ENCODE measurements around the gene QPRT.
"Not testable (repeated sequence)": the region's sequence is repeated elsewhere in the genome, so short reads cannot be mapped to it uniquely, and the experiment has no call there.

The QPRT gene

DNA sequence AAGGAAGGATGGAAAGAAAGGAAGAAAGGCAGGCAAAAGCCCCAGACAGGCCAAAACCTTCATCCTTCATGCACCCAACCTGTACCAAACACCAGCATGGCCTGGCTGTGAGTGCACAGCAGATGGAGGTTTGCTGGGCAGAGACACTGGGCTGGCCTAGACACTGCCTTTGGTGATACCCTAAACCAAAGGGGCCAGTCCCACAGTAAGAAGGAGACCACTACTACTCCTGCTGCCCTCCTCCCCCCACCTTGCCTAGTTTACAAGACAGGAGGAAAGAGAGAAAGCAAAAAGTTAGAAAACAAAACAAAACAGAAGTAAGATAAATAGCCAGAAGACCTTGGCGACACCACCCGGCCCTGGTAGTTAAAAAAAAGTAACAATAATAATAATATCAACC is 19.1 kb downstream of the QPRT start:
- H3K27ac ChIP-seq (ENCODE audit: low read length), result no peak overlapping the region
- H3K36me3 ChIP-seq (ENCODE audit: insufficient read depth, low read depth, low read length), result peaks cover 16% of the 10 kb centered on the region
- no peak overlapping the region for H3K9ac ChIP-seq (ENCODE audit: low read depth, low read length)
- H3K4me3 ChIP-seq (ENCODE audit: low read length), result no peak overlapping the region
- H3K4me1 ChIP-seq (ENCODE audit: insufficient read depth, low read length), result no peaks in the 10 kb centered on the region
- no peaks in the 10 kb centered on the region for H3K27me3 ChIP-seq (ENCODE audit: insufficient read depth, low read length)
- H3K9me3 ChIP-seq (ENCODE audit: insufficient read depth, low read depth, low read length), result no peaks in the 10 kb centered on the region

DNA sequence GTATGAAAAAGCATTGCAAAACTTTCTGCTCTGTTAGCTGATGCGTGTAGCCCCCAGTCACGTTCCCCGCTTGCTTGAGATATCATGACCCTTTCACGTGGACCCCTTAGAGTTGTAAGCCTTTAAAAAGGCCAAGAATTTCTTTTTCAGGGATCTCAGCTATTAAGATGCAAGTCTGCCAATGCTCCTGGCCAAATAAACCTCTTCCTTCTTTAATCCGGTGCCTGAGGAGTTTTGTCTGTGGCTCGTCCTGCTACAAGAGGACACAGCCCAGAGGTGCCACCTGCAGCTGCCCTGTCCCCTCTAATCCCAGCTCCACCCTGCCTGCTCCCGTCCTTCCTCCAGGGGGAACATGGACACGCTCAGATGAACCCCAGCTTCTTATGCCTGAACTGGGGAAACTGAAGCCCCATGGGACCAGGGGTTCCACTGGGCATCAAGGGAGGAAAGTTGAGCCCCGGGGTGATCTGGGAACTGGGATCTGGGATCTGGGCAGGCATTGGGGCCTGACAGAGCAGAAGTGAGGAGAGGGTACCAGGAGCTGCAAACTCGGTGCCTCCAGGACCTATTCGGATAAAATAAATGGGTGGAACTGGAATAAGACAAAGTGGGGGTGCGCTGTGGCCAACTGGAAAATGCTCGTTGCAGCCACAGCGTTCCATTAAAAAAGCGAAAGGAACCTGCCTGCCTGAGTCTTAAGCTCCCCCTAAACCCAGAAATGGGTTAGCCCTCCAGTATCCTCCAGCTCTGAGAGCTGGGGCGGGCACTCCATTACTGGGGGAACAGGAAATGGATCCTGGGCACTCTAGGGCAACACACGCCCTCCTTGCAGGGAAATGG is 19.7 kb downstream of the QPRT start:
- Histone ChIP-seq H3K9me3 (ENCODE audit: insufficient read depth, low read depth, low read length) (no peaks in the 10 kb centered on the region), H3K27me3 (ENCODE audit: insufficient read depth, low read length) (no peaks in the 10 kb centered on the region), H3K27ac (ENCODE audit: low read length) (no peak overlapping the region), H3K4me3 (ENCODE audit: low read length) (no peak overlapping the region), H3K4me1 (ENCODE audit: insufficient read depth, low read length) (no peaks in the 10 kb centered on the region), H3K9ac (ENCODE audit: low read depth, low read length) (no peak overlapping the region), H3K36me3 (ENCODE audit: insufficient read depth, low read depth, low read length) (peaks cover 16% of the 10 kb centered on the region)

DNA sequence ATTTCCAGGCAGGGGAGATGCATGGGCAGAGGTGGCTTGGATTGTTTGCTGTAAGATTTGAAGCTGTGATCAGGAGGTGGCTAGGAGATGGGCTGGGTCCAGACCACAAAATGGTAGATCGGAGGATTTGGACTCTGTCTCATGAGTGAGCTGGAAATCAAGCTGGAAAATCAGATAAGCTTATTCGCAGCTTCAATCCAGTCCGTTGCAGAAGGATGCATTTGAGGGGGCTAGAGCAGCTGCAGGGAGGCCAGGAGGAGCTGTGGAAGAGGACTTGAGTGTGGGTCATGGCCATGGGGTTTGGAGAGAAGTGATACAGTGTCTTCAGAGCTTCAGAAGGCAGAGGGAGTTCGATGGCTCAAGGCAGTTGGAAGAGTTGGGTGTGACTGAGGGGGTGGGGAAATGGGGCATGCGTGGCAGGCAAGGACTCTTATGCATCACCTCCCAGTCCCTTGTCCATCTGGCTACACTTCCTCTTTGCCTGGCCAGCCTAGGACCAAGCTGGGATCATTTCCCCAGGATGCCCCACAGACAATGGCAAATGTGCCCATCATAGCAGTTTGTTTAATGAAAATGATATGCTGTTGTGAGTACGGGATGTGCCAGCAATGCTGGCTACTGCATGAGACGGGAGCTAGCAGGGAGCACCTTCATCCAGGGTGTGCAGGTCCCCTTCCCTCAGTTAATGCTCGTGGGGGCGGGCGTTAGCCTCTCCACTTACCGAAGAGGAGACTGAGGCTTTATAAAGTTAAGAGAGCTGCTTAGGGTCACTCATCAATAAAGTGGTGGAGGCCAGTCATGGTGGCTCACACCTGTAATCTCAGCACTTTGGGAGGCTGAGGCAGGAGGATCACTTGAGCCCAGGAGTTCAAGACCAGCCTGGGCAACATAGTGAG is 20.6 kb downstream of the QPRT start:
- no peak overlapping the region for H3K4me3 ChIP-seq (ENCODE audit: low read length)
- no peaks in the 10 kb centered on the region for H3K9me3 ChIP-seq (ENCODE audit: insufficient read depth, low read depth, low read length)
- H3K36me3 ChIP-seq (ENCODE audit: insufficient read depth, low read depth, low read length), result peaks cover 16% of the 10 kb centered on the region
- no peak overlapping the region for H3K27ac ChIP-seq (ENCODE audit: low read length)
- no peaks in the 10 kb centered on the region for H3K27me3 ChIP-seq (ENCODE audit: insufficient read depth, low read length)
- no peaks in the 10 kb centered on the region for H3K4me1 ChIP-seq (ENCODE audit: insufficient read depth, low read length)
- H3K9ac ChIP-seq (ENCODE audit: low read depth, low read length), result no peak overlapping the region

DNA sequence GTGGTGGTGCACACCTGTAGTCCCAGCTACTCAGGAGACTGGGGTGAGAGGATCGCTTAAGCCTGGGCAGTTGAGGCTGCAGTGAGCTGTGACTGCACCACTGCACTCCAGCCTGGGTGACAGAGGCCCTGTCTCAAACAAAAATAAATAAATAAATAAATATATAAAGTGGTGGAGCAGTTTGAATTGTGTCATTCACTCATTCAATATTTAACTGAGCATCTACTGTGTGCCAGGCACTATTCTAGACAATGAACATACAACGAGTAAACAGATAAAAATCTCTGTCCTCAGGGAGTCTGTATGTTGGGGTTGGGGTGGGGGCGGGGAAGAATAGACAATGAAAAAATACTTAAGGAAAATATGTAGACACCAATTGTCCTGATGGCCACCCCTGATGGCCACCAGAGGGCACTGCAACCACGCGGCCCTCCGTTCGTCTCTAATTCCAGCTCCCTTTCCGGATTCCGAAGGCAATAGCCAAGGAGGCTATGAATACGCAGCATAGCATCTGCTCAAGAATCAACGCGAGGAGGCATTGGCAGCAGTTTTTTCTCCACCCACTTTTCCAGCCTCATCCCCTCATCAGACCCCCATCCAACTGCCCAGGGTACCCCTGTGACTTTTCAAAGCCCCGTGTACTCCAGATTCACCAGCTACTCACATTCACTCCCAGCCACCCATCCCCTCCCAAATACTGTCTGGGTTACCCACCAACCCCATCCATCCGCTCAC is 21.4 kb downstream of the QPRT start:
- H3K4me3 ChIP-seq (ENCODE audit: low read length), result peak overlapping the region; percentile 51; the same call in 1 of the 2 replicates
- no peaks in the 10 kb centered on the region for H3K27me3 ChIP-seq (ENCODE audit: insufficient read depth, low read length)
- H3K4me1 ChIP-seq (ENCODE audit: insufficient read depth, low read length), result no peaks in the 10 kb centered on the region
- H3K9ac ChIP-seq (ENCODE audit: low read depth, low read length), result peak overlapping the region; percentile 8; the same call in 1 of the 2 replicates
- H3K27ac ChIP-seq (ENCODE audit: low read length), result no peak overlapping the region
- peaks cover 16% of the 10 kb centered on the region for H3K36me3 ChIP-seq (ENCODE audit: insufficient read depth, low read depth, low read length)
- no peaks in the 10 kb centered on the region for H3K9me3 ChIP-seq (ENCODE audit: insufficient read depth, low read depth, low read length)

DNA sequence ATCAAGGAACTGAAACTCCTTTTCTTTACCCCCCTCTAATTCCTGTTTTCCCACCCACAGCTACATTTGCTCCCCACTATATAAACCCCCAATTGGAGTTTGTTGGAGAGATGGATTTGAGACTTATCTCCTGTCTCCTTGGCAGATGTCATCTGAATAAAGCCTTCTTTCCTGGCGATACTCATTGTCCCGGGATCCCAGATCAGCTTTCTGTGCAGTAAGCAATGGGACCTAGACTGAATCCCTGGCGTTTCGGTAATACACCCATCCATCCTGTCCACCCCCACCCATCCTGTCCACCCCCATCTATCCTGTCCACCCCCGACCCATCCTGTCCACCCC is 22.2 kb downstream of the QPRT start:
- Histone ChIP-seq H3K27me3 (ENCODE audit: insufficient read depth, low read length) (no peaks in the 10 kb centered on the region), H3K9me3 (ENCODE audit: insufficient read depth, low read depth, low read length) (no peaks in the 10 kb centered on the region), H3K27ac (ENCODE audit: low read length) (no peak overlapping the region), H3K4me3 (ENCODE audit: low read length) (no peak overlapping the region), H3K36me3 (ENCODE audit: insufficient read depth, low read depth, low read length) (peaks cover 13% of the 10 kb centered on the region), H3K9ac (ENCODE audit: low read depth, low read length) (no peak overlapping the region), H3K4me1 (ENCODE audit: insufficient read depth, low read length) (no peaks in the 10 kb centered on the region)

DNA sequence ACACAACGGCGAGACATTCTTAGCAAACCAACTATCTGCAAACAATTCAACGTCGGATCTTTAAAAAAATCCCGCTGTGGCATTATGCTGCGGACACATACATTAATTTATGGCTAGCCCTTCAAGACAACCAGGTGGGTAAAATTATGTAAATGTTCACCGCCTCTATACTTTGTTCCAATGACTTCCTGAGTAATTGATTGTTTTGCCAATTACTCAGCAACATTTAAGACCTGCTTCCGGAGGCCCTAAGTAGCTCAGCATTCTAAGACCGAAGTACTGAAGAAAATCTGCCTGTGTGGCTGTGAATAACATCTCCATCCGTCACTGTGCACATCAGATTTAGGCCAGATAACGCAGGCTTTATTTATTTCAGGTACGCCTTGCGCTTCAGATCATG is 23.3 kb downstream of the QPRT start:
- Histone ChIP-seq H3K4me3 (ENCODE audit: low read length) (no peak overlapping the region), H3K4me1 (ENCODE audit: insufficient read depth, low read length) (no peaks in the 10 kb centered on the region), H3K9me3 (ENCODE audit: insufficient read depth, low read depth, low read length) (no peaks in the 10 kb centered on the region), H3K36me3 (ENCODE audit: insufficient read depth, low read depth, low read length) (peaks cover 4% of the 10 kb centered on the region), H3K9ac (ENCODE audit: low read depth, low read length) (peak overlapping the region; percentile 41), H3K27ac (ENCODE audit: low read length) (no peak overlapping the region), H3K27me3 (ENCODE audit: insufficient read depth, low read length) (no peaks in the 10 kb centered on the region)

DNA sequence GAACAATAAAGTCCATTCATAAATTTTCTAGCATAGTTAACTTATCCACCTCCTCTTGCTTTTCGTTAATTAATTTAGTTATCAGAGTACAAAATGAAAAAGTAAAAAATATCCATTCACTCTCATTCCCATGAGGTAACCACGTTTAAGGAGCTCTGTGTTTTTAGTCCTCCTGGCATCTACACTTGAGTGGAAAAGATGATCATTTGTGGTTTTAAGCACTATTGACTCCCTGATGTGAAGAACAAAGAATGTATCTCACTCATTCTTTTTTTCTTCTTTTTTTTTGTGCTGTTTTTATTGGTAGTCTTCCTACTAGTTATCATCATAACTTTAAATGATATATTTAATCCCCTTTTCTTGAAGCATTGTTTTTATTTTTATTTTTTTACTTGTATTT is 26.1 kb downstream of the QPRT start:
- Histone ChIP-seq H3K9me3 (ENCODE audit: insufficient read depth, low read depth, low read length) (no peaks in the 10 kb centered on the region), H3K4me1 (ENCODE audit: insufficient read depth, low read length) (no peaks in the 10 kb centered on the region), H3K27me3 (ENCODE audit: insufficient read depth, low read length) (no peaks in the 10 kb centered on the region), H3K27ac (ENCODE audit: low read length) (no peak overlapping the region), H3K4me3 (ENCODE audit: low read length) (no peak overlapping the region), H3K36me3 (ENCODE audit: insufficient read depth, low read depth, low read length) (peaks cover 1% of the 10 kb centered on the region; the same call in 1 of the 2 replicates), H3K9ac (ENCODE audit: low read depth, low read length) (no peak overlapping the region)

DNA sequence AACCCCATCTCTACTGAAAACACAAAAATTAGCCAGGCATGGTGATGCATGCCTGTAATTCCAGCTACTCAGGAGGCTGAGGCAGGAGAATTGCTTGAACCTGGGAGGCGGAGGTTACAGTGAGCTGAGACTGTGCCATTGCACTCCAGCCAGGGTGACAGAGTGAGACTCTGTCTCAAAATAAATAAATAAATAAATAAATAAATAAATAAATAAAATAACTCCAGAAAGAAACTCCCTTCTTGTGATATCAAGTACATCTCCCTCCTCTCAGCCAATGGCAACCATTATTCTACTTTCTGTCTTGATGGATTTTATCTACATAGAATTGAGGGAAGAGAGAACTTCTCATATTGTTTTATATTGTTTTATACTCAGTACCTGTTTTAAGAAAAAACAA is 28.2 kb downstream of the QPRT start:
- not testable (repeated sequence) for H3K9ac ChIP-seq (ENCODE audit: low read depth, low read length); H3K9me3 ChIP-seq (ENCODE audit: insufficient read depth, low read depth, low read length); H3K27me3 ChIP-seq (ENCODE audit: insufficient read depth, low read length); H3K4me3 ChIP-seq (ENCODE audit: low read length); H3K27ac ChIP-seq (ENCODE audit: low read length); H3K4me1 ChIP-seq (ENCODE audit: insufficient read depth, low read length)
- peaks cover 22% of the 10 kb centered on the region for H3K36me3 ChIP-seq (ENCODE audit: insufficient read depth, low read depth, low read length)

DNA sequence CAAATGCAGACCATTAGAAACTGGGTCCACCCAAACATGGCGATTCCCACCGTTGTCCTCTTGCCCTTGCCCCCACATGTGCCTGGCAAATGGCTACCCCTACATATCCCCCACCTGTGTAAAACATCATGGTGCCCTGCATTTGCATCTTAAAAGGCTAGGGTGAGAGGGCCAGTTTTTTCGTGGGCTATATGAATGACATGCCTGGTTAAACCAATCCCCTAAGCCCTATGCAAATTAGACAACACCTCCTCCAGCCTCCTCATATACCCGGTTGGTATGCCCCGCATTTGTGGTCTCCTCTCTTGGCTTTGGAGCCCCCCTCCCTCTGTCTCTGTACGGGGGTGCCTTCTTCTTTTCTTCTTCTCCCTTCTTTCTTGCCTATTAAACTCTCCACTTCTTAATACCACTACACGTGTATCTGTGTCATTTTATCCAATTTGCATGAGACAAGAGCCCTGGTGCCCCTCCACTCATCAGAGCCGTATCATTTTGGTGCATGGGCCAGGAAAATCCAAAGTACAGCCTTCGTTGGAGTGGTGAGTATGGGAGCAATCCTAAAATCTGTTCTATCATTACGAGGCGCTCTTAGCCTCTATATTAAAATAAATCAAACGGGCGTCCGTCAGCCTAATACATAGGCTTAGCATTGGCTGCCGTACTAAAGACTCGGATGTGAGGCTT is 30.1 kb downstream of the QPRT start:
- no peaks in the 10 kb centered on the region for H3K27me3 ChIP-seq (ENCODE audit: insufficient read depth, low read length)
- peak overlapping the region; percentile 98 for H3K9ac ChIP-seq (ENCODE audit: low read depth, low read length)
- peaks cover 14% of the 10 kb centered on the region for H3K4me1 ChIP-seq (ENCODE audit: insufficient read depth, low read length)
- H3K36me3 ChIP-seq (ENCODE audit: insufficient read depth, low read depth, low read length), result peaks cover 34% of the 10 kb centered on the region
- peak overlapping the region; percentile 98 for H3K27ac ChIP-seq (ENCODE audit: low read length)
- no peaks in the 10 kb centered on the region for H3K9me3 ChIP-seq (ENCODE audit: insufficient read depth, low read depth, low read length)
- H3K4me3 ChIP-seq (ENCODE audit: low read length), result peak overlapping the region; percentile 88

DNA sequence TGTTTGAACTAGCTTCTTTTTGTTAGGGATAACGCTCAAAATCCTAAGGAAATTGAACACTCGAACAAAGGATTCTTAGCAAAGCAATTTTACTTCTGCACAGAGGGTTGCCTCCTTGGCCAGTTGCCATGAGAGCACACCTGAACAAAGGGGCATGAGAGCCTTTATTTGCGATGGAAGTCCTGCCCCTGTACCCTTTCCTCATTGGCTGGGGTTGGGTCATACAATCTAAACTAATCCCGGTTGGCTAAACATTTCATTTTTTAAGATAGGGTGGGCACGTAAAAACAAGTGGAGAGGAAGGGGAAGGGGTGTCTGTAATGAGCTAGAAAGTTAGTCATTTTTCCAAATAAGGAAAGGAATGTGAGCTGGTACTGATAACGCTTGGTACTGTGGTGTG is 30.7 kb downstream of the QPRT start:
- Histone ChIP-seq H3K27ac (ENCODE audit: low read length) (peak overlapping the region; percentile 98), H3K9ac (ENCODE audit: low read depth, low read length) (peak overlapping the region; percentile 98), H3K36me3 (ENCODE audit: insufficient read depth, low read depth, low read length) (peaks cover 39% of the 10 kb centered on the region), H3K4me1 (ENCODE audit: insufficient read depth, low read length) (peaks cover 16% of the 10 kb centered on the region), H3K4me3 (ENCODE audit: low read length) (peak overlapping the region; percentile 88)
- H3K9me3 ChIP-seq (ENCODE audit: insufficient read depth, low read depth, low read length); H3K27me3 ChIP-seq (ENCODE audit: insufficient read depth, low read length): not testable (repeated sequence)

Measured in iPS-20b (cell line).